Measurements from ENCODE around the gene EEF1A2. TPM values are rescaled to one million over a fixed set of nuclear protein-coding genes. Genes with fewer than 3 reads are reported as not detected.

EEF1A2 gene
- total RNA-seq, 1 donor from 2014 or later = 1,346 TPM

- intact Hi-C loops (cut with micrococcal nuclease) = no loop called here
- no peak for DNase-seq
- peak; percentile 55 for ATAC-seq
Measured at GRCh38 chr20:63538204-63539091, 39.6 kb upstream of the EEF1A2 start.

DNA sequence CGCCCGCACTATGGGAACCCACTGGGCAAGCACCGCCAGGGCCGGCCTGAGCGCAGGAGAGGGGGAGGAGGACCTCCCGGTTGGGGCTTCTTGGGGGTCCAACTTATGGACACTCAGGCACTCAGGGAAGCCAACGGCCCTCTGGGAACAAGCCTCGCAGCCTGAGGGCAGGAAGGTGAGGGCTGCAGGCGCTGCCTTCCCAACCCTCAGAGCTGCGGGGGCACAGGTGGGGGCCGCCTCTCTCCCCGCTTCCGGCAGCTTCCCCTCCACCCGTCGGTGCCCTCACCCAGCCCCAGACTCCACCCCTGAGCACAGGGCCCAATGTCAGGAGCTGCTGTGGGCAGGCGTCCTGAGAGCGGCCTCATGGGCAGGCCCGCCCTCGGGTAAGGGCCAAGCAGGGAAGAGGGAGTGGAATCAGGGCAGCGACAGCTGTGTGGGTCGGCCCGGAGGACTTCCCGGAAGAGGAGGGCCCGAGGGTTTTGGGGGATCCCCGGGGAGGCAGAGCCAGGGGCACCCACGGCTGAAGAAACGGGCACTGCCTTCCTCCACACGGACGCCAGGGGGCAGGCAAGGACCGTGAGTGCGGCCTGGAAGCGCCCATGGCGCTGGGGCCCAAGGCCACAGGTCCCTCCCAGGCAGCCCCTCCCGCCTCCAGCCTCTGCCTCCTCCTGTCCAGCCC, 38.8 kb upstream of the EEF1A2 start:
- intact Hi-C loops (cut with micrococcal nuclease) = no loop called here
- ATAC-seq = peak; percentile 90
- DNase-seq = peak; percentile 91

- DNase-seq (peak; percentile 70), ATAC-seq (peak; percentile 27)
- intact Hi-C loops (cut with micrococcal nuclease) = no loop called here
Measured at GRCh38 chr20:63536997-63537524, 38.2 kb upstream of the EEF1A2 start, which contains the start of gene PTK6. PTK6 (minus strand) TSS chr20:63537376; CDS start chr20:63537314, 62 bp downstream.

GRCh38 chr20:63536241-63536977, 37.5 kb upstream of the EEF1A2 start:
- DNase-seq (no peak), ATAC-seq (no peak)
- intact Hi-C loops (cut with micrococcal nuclease) = no loop called here

- ATAC-seq (no peak), DNase-seq (no peak)
- intact Hi-C loops (cut with micrococcal nuclease) = no loop called here
Measured at GRCh38 chr20:63534831-63535651, 36.2 kb upstream of the EEF1A2 start.

- intact Hi-C loops (cut with micrococcal nuclease) = no loop called here
- no peak for DNase-seq
- ATAC-seq = no peak
Measured at GRCh38 chr20:63534427-63534830, 35.5 kb upstream of the EEF1A2 start.

DNA sequence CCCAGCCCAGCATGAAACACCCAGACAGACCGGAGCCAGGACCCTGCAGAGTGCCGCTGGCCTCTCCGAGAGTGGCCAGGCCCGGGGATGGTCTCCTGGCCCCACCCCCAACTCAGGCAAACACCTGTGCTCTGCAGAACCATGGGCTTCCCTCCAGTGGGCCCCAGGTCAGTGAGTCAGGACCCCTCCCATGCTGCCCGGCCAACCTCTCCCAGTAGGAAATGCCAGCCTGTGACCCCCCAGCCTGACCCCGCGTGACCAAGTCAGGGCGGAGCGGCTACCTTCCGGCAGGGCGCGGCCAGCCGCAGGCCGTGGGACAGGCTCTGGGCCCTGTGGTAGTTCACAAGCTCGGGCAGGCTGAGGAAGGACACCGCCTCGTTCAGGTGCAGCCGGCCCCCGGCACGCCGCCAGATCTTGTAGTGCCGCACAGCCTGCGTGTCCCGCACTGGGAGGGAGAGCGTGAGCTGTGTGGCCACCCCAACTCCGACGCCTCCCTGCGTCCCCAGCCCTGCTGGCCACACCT, 35.0 kb upstream of the EEF1A2 start:
- DNase-seq (no peak), ATAC-seq (no peak)
- intact Hi-C loops (cut with micrococcal nuclease) = no loop called here

DNA sequence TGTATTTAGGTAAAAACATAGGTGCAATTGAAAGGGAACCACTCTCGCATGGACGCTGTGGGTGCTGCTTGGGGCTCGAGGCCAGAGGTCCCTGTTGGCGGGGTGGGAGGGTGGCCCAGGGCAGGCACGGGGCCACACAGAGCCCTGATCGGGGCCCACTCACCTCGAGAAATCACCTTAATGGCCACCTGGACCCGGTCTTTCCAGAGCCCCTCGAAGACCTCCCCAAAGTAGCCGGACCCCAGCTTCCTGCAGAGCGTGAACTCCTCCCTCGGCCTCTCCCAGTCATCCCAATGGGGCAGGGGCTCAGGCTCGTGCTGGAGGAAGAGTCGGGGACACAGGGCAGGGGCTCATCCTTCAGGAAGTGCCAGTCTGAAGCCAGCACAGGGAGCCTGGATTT, 34.5 kb upstream of the EEF1A2 start:
- intact Hi-C loops (cut with micrococcal nuclease) = no loop called here
- no peak for ATAC-seq
- DNase-seq = peak; percentile 13

DNA sequence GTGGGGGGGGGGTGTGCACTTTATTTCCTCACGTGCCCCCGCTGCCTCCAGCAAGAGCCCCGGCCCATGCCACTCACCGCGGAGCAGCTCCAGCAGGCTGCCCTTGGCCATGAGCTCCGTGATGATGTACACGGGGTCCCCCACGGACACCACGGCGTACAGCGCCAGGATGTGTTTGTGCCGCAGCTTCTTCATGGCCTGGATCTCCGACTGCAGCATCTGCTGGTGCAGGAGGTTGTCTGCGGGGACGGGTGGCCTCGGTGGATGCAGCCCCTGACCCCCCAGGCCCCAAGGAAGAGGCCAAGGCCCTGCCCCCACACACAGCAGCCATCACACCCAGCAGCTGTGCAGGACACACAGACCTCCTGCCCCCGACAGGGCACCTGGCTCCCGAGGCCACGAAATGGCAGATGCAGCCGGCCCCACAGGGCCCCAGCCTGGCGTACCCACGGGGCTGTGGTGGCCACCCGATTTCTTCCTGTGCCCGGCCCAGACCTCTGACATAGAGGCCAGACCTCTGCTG, 33.6 kb upstream of the EEF1A2 start:
- peak; percentile 24 for DNase-seq
- intact Hi-C loops (cut with micrococcal nuclease) = no loop called here

GRCh38 chr20:63531686-63532448, 33.0 kb upstream of the EEF1A2 start:
- peak; percentile 21 for DNase-seq
- intact Hi-C loops (cut with micrococcal nuclease) = no loop called here
- no peak for ATAC-seq

More for the DNA sequence above, 33.6 kb upstream of the EEF1A2 start:
- ATAC-seq = no peak

DNA sequence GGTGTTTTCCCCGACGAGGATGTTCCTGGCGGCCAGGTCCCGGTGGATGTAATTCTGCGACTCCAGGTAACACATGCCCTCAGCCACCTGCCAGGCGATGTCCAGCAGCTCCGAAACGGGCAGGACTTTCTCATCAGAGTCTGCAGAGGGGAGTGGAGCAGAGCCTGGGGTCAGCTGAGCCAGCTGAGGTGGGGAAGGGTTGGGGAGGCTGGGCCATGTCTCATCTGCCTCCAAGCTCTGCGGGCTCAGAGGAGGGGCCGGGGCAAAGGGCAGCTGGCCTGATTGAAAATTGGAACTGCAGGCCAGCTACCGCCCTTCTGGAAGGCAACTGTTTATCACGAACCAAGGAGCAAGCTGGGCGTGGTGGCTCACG, 31.9 kb upstream of the EEF1A2 start:
- ATAC-seq (no peak), DNase-seq (no peak)
- intact Hi-C loops (cut with micrococcal nuclease) = no loop called here

DNA sequence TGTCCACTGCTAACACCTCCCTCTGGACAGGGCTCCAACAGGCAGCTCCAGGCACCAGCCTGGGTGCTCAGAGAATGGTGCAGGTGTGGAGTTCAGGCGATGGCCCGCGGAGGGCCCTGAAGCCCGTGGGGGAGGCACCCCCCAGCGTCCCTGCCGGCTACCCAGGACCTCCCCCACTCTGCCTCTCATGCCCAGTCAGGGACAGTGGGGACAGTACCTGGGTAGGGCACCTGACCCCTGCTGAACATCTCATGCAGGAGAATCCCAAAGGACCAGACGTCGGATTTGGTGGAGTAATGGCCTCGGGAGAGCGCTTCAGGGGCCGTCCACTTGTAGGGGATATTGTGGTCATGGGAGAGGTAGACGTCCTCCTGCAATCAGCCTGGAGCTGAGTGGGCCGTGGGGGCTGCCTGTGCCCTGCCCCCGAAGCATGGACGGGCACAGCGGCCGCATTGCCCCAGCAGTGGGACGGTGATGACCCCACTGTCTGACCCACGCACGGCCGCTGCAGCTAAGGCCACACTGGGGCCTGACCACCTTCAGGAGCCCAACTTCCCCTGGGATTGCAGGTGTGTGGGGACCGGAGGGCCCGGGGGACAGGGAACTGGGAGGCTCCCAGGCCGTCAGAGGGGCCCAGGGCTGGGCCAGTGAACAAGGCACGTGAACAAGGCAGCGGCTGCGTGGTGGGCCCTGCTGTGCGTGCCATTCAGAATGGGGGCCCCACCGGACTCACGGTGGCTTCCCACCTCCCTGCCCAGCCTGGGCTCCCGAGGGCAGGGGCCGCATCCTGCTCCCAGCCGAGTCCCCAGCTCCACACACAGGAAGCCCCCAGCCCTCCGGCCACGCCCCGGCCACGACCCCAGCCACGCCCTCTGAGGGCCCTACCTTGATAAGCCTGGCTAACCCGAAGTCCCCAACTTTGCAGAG, 31.2 kb upstream of the EEF1A2 start:
- DNase-seq = peak; percentile 33
- ATAC-seq = no peak
- intact Hi-C loops (cut with micrococcal nuclease) = no loop called here

DNA sequence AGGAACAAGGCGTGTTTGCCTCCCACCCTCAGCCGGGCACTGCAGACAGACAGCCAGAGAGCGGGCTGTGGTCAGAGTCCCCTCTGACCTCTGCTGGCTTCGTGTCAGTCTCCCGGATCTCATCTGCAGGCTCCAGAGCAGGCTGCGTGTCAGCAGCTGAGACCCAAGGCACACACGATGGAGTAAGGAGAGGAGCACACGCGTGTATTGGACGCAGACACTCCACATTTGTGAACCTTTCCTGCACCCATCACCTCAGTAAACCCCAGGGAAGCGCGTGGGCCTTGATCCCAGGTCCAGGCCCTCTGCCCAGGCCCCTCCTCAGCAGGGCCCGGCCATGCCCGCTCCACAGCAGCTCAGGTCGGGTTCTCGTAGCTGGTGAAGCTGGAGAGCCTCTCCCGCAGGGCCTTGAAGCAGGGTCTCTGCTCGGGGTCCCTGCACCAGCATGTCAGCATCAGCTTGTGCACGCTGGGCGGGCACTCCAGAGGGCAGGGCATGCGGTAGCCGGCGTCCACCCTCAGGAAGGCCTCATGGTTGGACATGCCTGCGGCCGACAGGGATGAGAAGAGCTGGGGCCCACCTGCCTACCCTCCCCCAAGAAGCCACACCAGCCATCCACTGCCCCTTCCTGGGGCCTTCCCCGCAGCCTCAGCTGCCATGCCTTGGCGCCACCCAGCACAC, 30.4 kb upstream of the EEF1A2 start:
- ATAC-seq (no peak), DNase-seq (peak; percentile 23)
- intact Hi-C loops (cut with micrococcal nuclease) = no loop called here

- intact Hi-C loops (cut with micrococcal nuclease) = no loop called here
- ATAC-seq (no peak), DNase-seq (peak; percentile 12)
Measured at GRCh38 chr20:63527184-63527583, 28.3 kb upstream of the EEF1A2 start.

- peak; percentile 18 for DNase-seq
- intact Hi-C loops (cut with micrococcal nuclease) = no loop called here
Measured at GRCh38 chr20:63525971-63526370, 27.1 kb upstream of the EEF1A2 start.

GRCh38 chr20:63525185-63525584, 26.3 kb upstream of the EEF1A2 start:
- DNase-seq (no peak), ATAC-seq (no peak)
- intact Hi-C loops (cut with micrococcal nuclease) = no loop called here

More at GRCh38 chr20:63525971-63526370, 27.1 kb upstream of the EEF1A2 start:
- ATAC-seq = no peak

Measured in left ventricle myocardium superior (tissue), 1 donor.